T-cell (primary cell): ENCODE results near the gene ATP7A. TPM values are rescaled to one million over a fixed set of nuclear protein-coding genes. Genes with fewer than 3 reads are reported as not detected.
A peak's percentile ranks its signal among the peaks of the same experiment; 100 is the strongest.

Experiments
- ATAC-seq, 4 experiments: fragments of 200-7000 bp in 3 of 4; fragments of 150-1000 bp in 1 of 4; cut with Tn5 transposase; replicated peaks in 1 of 4; 1 replicate in 3 of 4; 2 replicates in 1 of 4; pipeline ENCODE4 v1.10.0; 2021; ENCODE audit warnings: moderate library complexity in 3 of 4, mild to moderate bottlenecking in 2 of 4, moderate number of reproducible peaks in 1 of 4
- CTCF ChIA-PET, 2 donors: fragments of 300-600 bp; sonication (Branson Sonifier 250); formaldehyde crosslinking; loops; one replicate each; lab custom pipeline; 2022; ENCODE audit warnings: antibody characterized with exemption in 2 of 2; lab: Charles Lee
- POLR2A ChIA-PET, 2 donors: fragments of 300-600 bp; sonication (Branson Sonifier 250); formaldehyde crosslinking; loops; one replicate each; lab custom pipeline; 2022; ENCODE audit warnings: antibody characterized with exemption in 2 of 2; lab: Charles Lee
- DNase-seq, 35 experiments: peaks; one replicate each; pipeline versions ENCODE4 v3.0.0 to v3.0.0-alpha.2; 2013 to 2023
- H3K27ac ChIP-seq: one replicate; pipeline ENCODE4 v1.5.1; 2013; ENCODE audit warnings: low read length
- H3K27me3 ChIP-seq, 2 experiments: replicated peaks in 1 of 2; 1 replicate in 1 of 2; 2 replicates in 1 of 2; pipeline versions ENCODE4 v1.6.1 to v1.7.0; 2013; ENCODE audit warnings: low read length in 1 of 2, mixed read lengths in 1 of 2; ENCODE audit not compliant: control insufficient read depth in 2 of 2, insufficient read depth in 2 of 2; ENCODE audit errors: extremely low read depth in 1 of 2
- H3K36me3 ChIP-seq, 2 donors: 1 replicate in 1 of 2; 2 replicates in 1 of 2; pipeline versions ENCODE4 v1.6.1 to v1.7.0; 2013; ENCODE audit warnings: low read length in 1 of 2; ENCODE audit not compliant: control insufficient read depth in 2 of 2, insufficient read depth in 1 of 2; ENCODE audit errors: extremely low read depth in 1 of 2
- H3K4me1 ChIP-seq, 2 experiments: 1 replicate in 1 of 2; 2 replicates in 1 of 2; pipeline versions ENCODE4 v1.6.1 to v1.7.0; 2013; ENCODE audit warnings: low read length in 2 of 2, mixed read lengths in 1 of 2; ENCODE audit not compliant: insufficient read depth in 2 of 2, control insufficient read depth in 1 of 2; ENCODE audit errors: extremely low read depth in 1 of 2
- H3K4me3 ChIP-seq, 2 donors: 1 replicate in 1 of 2; 2 replicates in 1 of 2; pipeline versions ENCODE4 v1.5.1 to v1.7.0; 2013; ENCODE audit warnings: mild to moderate bottlenecking in 2 of 2, low read length in 1 of 2, moderate library complexity in 1 of 2; ENCODE audit not compliant: control insufficient read depth in 1 of 2; ENCODE audit errors: extremely low read depth in 1 of 2
- H3K9me3 ChIP-seq: 2 replicates; pipeline ENCODE4 v1.7.0; 2013
- H3K27ac Mint-ChIP-seq, 2 donors: one replicate each; pipeline ENCODE4 v1.8.0; 2020 to 2021; ENCODE audit warnings: mild to moderate bottlenecking in 2 of 2, mixed read lengths in 2 of 2
- H3K27me3 Mint-ChIP-seq, 2 donors: one replicate each; pipeline ENCODE4 v1.8.0; 2021 to 2022; ENCODE audit warnings: mixed read lengths in 2 of 2
- H3K36me3 Mint-ChIP-seq: one replicate; pipeline ENCODE4 v1.8.0; 2021; ENCODE audit warnings: mixed read lengths
- H3K4me1 Mint-ChIP-seq, 3 donors: one replicate each; pipeline ENCODE4 v1.8.0; 2020 to 2022; ENCODE audit warnings: mixed read lengths in 3 of 3, mild to moderate bottlenecking in 1 of 3
- H3K4me3 Mint-ChIP-seq, 3 donors: one replicate each; pipeline ENCODE4 v1.8.0; 2020 to 2022; ENCODE audit warnings: mild to moderate bottlenecking in 3 of 3, mixed read lengths in 3 of 3, moderate library complexity in 3 of 3
- H3K9me3 Mint-ChIP-seq, 3 donors: one replicate each; pipeline ENCODE4 v1.8.0; 2020 to 2022; ENCODE audit warnings: mixed read lengths in 3 of 3
- WGBS: methylation state at CpG from one replicate; pipeline ENCODE4 v1.1.5; 2013; ENCODE audit warnings: missing lambda C conversion rate; ENCODE audit not compliant: insufficient coverage; 5-methylcytosine and 5-hydroxymethylcytosine counted together
- total RNA-seq, 35 experiments: library from RNA in 6 of 35; stranded (reverse) in 6 of 35; fragments of 120-200 nt in 1 of 35; gene quantifications; one replicate each; pipeline versions ENCODE4 v1.2.1 to v1.2.4 and lab custom pipeline; 2013 to 2026

ATP7A gene
- total RNA-seq, 5 donors from 2014 or later (not counting 1 experiment from before 2014, with no cell fraction given): 11.2 to 13.6 (median 12.7) TPM

DNA sequence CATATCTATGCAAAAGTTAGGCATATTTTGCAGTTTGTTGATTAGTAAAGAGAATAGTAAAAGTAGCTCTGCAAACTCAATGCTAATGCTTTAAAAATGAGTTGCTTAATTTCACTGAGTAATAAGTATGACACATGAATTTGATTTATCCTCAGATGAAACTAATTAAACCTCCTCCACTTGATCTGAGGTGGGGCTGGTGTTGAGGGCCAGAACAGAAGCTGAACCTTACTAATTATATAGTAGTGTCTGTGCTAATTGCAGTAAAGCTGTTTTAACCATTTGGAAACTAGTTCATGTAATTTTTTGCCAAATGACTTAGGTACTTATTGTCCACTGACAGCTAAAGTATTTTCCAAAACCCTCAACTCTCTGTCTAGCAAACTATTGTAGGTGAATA lies 66.6 kb downstream of the ATP7A start:
- peaks cover 0 to 2% of the 10 kb centered on the region in 2 donors for H3K36me3 ChIP-seq
- H3K9me3 ChIP-seq: no peaks in the 10 kb centered on the region
- ChIA-PET CTCF (interaction anchor here in 1 of 2 donors (1.1 kb wide), 1 partner anchor 48 kb away, joined by 3 read pairs; no protein-coding TSS in a partner anchor), POLR2A (no interaction called here)
- Mint-ChIP-seq H3K4me3 (no peak overlapping the region), H3K27me3 (no peaks in the 10 kb centered on the region), H3K9me3 (no peaks in the 10 kb centered on the region), H3K27ac (no peak overlapping the region), H3K36me3 (peaks cover 19% of the 10 kb centered on the region), H3K4me1 (no peaks in the 10 kb centered on the region)
- ATAC-seq (no peak), DNase-seq (no peak)
- H3K4me3 ChIP-seq: no peak overlapping the region
- H3K27me3 ChIP-seq: no peaks in the 10 kb centered on the region
- no peak overlapping the region for H3K27ac ChIP-seq
- no peaks in the 10 kb centered on the region for H3K4me1 ChIP-seq

- Mint-ChIP-seq H3K9me3 (no peaks in the 10 kb centered on the region), H3K27ac (no peak overlapping the region), H3K4me3 (no peak overlapping the region), H3K27me3 (no peaks in the 10 kb centered on the region), H3K4me1 (no peaks in the 10 kb centered on the region), H3K36me3 (peaks cover 19% of the 10 kb centered on the region)
- POLR2A ChIA-PET: no interaction called here
- no peak overlapping the region for H3K27ac ChIP-seq
- H3K4me1 ChIP-seq: no peaks in the 10 kb centered on the region
- CTCF ChIA-PET: interaction anchor here in 1 of 2 donors (1.1 kb wide), 1 partner anchor 48 kb away, joined by 3 read pairs; no protein-coding TSS in a partner anchor
- H3K9me3 ChIP-seq: no peaks in the 10 kb centered on the region
- ATAC-seq (no peak), DNase-seq (no peak)
- H3K36me3 ChIP-seq: peaks cover 0 to 2% of the 10 kb centered on the region in 2 donors
- H3K27me3 ChIP-seq: no peaks in the 10 kb centered on the region
- H3K4me3 ChIP-seq: no peak overlapping the region
- WGBS: no CpG with 5 or more reads among the region's 1 CpG
These were observed 67.0 kb downstream of the ATP7A start for GRCh38 chrX:77977518-77977917.

- Histone ChIP-seq H3K4me3 (no peak overlapping the region), H3K27me3 (no peaks in the 10 kb centered on the region), H3K9me3 (no peaks in the 10 kb centered on the region), H3K27ac (no peak overlapping the region), H3K4me1 (no peaks in the 10 kb centered on the region), H3K36me3 (peaks cover 0 to 2% of the 10 kb centered on the region in 2 donors)
- ATAC-seq (no peak), DNase-seq (no peak)
- Mint-ChIP-seq H3K27me3 (no peaks in the 10 kb centered on the region), H3K4me1 (no peaks in the 10 kb centered on the region), H3K27ac (no peak overlapping the region), H3K4me3 (no peak overlapping the region), H3K36me3 (peaks cover 18% of the 10 kb centered on the region), H3K9me3 (no peaks in the 10 kb centered on the region)
- CTCF ChIA-PET: no interaction called here
- WGBS: no CpG with 5 or more reads among the region's 4 CpGs
- POLR2A ChIA-PET: interaction anchor here in 1 of 2 donors (0.5 kb wide), 1 partner anchor 292 kb away, joined by 3 read pairs; no protein-coding TSS in a partner anchor
These were observed 69.4 kb downstream of the ATP7A start for GRCh38 chrX:77979870-77980269.

DNA sequence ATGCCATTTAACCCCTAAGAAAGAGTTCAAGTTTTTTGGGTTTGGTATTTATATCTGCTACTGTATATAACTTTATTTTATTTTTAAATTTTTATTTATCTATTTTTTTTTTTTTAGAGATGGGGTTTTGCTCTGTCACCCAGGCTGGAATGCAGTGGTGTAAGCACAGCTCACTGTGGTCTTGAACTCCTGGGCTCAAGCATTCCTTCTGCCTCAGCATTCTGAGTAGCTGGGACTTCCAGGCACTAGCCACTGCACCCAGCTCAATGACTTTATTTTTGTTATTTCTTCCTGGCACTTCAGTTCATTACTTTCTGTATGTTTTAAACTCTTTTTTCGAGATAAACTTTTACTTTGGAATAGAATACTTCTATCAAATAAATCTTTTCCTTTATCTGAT lies 101.4 kb downstream of the ATP7A start:
- H3K4me3 ChIP-seq: no peak overlapping the region
- Mint-ChIP-seq H3K9me3 (no peaks in the 10 kb centered on the region), H3K4me3 (no peak overlapping the region), H3K36me3 (peaks cover 14% of the 10 kb centered on the region), H3K4me1 (no peaks in the 10 kb centered on the region), H3K27me3 (no peaks in the 10 kb centered on the region), H3K27ac (no peak overlapping the region)
- H3K27me3 ChIP-seq: no peaks in the 10 kb centered on the region
- no peaks in the 10 kb centered on the region for H3K9me3 ChIP-seq
- H3K36me3 ChIP-seq: no peaks in the 10 kb centered on the region
- ChIA-PET CTCF (interaction anchor here in 1 of 2 donors (0.7 kb wide), 1 partner anchor 14 kb away, joined by 4 read pairs; no protein-coding TSS in a partner anchor), POLR2A (no interaction called here)
- no CpG with 5 or more reads among the region's 1 CpG for WGBS
- no peak overlapping the region for H3K27ac ChIP-seq
- DNase-seq: no peak
- H3K4me1 ChIP-seq: no peaks in the 10 kb centered on the region
- ATAC-seq: no peak

DNA sequence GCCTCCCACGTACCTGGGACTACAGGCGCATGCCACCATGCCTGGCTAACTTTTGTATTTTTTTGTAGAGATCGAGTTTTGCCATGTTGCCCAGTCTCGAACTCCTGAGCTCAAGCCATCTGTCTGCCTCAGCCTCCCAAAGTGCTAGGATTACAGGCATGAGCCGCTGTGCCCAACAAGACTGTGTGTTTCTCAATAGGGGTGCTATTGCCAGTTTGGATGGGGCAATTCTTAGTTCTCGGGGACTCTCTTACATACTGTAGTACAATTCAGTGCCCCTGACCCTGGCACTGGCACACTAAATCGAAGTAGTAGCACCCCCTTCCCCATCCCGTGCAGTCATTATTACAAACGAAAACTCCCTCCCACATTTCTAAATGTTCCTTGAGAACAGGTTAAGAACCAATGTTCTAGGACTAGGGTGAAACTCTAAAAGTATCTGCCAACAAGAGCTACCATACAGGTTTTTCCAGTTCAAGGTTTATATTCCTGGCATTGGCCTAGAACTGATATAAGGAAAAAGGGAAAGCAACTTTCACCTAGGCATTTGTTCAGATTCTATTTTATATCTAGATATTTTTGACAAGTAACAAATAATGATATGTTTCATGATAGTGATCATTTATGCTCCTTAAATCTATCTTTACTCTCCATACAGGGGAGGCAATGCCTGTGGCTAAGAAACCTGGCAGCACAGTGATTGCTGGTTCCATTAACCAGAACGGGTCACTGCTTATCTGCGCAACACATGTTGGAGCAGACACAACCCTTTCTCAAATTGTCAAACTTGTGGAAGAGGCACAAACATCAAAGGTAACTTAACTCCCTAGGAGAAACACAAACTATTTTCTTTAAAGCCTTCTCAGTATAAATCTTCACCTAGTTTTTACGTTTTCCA lies 109.3 kb downstream of the ATP7A start:
- H3K27ac Mint-ChIP-seq: peak overlapping the region in 1 of 2 donors; percentile 6
- DNase-seq: no peak
- ChIA-PET CTCF (no interaction called here), POLR2A (interaction anchor here in 1 of 2 donors (0.6 kb wide), 1 partner anchor 22 kb away, joined by 3 read pairs; no protein-coding TSS in a partner anchor)
- Histone ChIP-seq H3K4me1 (no peaks in the 10 kb centered on the region), H3K36me3 (no peaks in the 10 kb centered on the region), H3K9me3 (no peaks in the 10 kb centered on the region), H3K27ac (no peak overlapping the region), H3K4me3 (no peak overlapping the region), H3K27me3 (no peaks in the 10 kb centered on the region)
- peaks cover 4 to 5% (median 4%) of the 10 kb centered on the region in 3 donors for H3K4me1 Mint-ChIP-seq
- no peak for ATAC-seq
- 88% methylated on average over 3 of the region's 12 CpGs for WGBS
- H3K9me3 Mint-ChIP-seq: no peaks in the 10 kb centered on the region
- no peak overlapping the region for H3K4me3 Mint-ChIP-seq
- peaks cover 14% of the 10 kb centered on the region for H3K36me3 Mint-ChIP-seq
- H3K27me3 Mint-ChIP-seq: peaks cover 0 to 2% of the 10 kb centered on the region in 2 donors

DNA sequence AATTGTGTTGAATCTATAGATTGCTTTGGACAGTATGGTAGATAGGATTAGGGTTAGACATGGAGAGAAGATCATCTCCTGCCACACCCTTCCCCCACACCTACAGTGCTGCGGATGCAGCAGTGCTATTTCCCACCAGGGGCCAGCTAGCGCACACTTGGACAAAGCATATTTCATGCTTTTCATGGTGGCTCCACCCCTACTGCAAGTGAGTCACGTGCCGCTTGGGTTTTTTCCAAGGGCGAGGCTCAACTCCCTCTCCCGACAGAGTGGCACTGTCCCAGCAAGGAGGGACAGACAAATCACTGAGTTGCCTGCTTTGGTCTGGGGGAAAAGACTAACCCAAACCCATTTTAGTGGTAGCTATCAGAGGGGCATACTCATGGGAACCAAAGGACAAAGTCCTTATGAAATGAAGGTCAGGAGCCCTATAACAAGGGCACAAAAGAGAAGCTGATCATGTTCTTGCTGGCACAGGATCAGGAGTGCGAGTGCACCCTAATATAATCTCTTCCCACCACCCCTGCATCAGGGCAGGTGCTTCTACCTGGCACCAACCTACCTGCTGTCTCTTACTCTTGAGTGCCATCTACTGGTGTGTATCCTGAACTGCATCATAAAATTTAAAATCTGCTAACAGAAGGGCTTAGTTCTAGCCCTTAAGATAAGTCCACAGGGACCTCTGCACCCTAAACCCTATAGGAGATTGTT lies 114.0 kb downstream of the ATP7A start:
- Mint-ChIP-seq H3K4me3 (no peak overlapping the region), H3K27me3 (peaks cover 0 to 9% of the 10 kb centered on the region in 2 donors), H3K4me1 (peaks cover 5 to 8% (median 5%) of the 10 kb centered on the region in 3 donors), H3K9me3 (no peaks in the 10 kb centered on the region), H3K36me3 (no peaks in the 10 kb centered on the region), H3K27ac (peak overlapping the region in 1 of 2 donors; percentile 17)
- Histone ChIP-seq H3K36me3 (no peaks in the 10 kb centered on the region), H3K4me3 (no peak overlapping the region), H3K9me3 (no peaks in the 10 kb centered on the region), H3K27me3 (no peaks in the 10 kb centered on the region), H3K27ac (no peak overlapping the region), H3K4me1 (no peaks in the 10 kb centered on the region)
- WGBS: no CpG with 5 or more reads among the region's 7 CpGs
- ATAC-seq (peak; percentile 51 to 69 (median 60)), DNase-seq (peak in 23 of 35 experiments; percentile 0 to 67 (median 8))
- CTCF ChIA-PET: interaction anchor here (0.5 to 2.8 kb wide), 13 partner anchors 13 to 1746 kb away, joined by 3 to 16 read pairs (median 3); partner anchors contain the start of genes ATP7A (in 1 of the 2) and COX7B (in 1 of the 2)
- POLR2A ChIA-PET: interaction anchor here (0.5 to 0.7 kb wide), 4 partner anchors 18 to 293 kb away, joined by 3 to 4 read pairs (median 3); no protein-coding TSS in a partner anchor
